ENCODE measurements around the gene MGAT5.

MGAT5 gene

DNA sequence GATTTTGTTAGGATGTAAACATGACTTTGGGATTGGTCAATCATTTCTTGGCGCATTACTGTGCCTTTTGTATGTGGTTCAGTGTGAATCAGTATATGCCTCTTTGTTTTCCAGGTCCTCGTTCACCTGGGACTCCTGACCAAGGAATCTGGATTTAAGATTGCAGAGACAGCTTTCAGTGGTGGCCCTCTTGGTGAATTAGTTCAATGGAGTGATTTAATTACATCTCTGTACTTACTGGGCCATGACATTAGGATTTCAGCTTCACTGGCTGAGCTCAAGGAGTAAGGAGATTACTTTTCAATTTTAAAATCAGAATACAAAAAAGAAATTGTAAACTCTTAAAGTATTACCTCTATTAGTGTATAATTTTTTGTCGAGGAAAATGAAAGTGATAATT is 87.6 kb downstream of the MGAT5 start:
- no peak for FAIRE-seq

DNA sequence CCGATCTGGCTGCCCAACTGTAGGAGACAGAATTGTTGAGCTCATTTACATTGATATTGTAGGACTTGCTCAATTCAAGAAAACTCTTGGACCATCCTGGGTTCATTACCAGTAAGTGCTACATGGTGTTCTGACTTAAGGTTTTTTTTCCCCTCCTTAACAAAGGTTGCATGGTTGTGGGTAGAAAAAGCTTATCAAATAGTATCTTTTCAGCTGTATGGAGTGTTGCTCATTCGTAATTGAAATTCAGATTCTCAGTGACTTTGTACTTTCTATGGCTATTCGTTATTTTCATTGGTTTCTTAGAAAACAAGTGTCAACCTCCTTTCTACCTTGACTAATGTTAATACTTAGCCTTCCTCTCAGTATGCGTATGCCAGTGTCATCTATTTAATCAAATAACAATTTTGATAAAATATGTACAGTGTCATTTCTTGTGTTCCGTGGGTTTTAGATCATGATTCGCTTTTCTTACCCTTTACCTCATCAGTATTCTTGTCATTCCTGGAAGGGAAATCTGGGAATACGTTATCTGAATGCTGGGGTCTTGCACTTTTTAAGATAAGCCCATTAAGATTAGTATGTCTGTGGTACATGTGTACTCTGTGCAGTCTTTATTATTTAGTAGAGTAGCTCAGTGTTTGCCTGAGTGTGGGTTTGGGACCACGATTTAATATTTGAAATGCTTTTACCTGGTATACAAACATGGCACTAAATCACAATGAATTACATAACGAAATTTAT is 91.3 kb downstream of the MGAT5 start:
- FAIRE-seq, result no peak

DNA sequence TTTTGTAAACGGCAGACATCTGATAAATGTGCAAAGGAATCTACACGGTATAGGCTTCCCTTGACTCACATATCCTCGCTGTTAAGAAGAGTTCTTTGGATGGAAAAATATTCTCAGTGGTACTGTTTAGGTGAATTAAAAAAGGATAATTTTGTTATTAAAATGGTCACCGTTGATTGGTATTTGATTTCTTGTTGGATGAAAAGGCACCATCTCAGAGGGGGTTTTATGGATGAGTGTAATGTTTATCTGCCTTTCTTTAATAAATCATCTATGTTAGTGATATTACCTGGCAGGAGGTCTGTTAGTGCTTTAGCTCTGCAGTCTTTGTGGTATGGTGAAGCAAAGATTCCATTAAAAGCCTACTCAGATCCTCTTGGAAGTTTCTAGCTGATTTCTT is 92.3 kb downstream of the MGAT5 start:
- no peak for FAIRE-seq

GRCh38 chr2:134347756-134348155 is 93.9 kb downstream of the MGAT5 start:
- FAIRE-seq, result no peak

GRCh38 chr2:134348239-134348638 is 94.4 kb downstream of the MGAT5 start:
- FAIRE-seq, result no peak

DNA sequence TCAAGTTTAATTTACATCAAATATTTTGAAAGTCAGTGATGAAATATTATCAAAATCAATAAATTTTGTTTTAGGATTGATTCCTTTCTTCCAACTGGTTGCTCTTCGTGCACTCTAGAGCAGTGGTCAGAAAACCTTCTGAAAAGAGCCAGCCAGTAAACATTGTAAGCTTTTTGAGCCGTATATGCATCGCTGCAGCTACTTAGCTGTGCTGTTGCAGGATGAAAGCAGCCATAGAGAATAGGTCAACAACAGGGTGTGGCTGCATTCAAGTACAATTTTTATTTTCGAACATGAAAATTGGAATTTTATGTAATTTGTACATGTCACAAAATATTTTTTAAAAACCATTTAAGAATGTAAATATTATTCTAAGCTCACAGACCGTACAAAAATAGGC is 94.9 kb downstream of the MGAT5 start:
- no peak for FAIRE-seq

- no peak for FAIRE-seq
These were observed 97.1 kb downstream of the MGAT5 start for GRCh38 chr2:134351016-134351415.

GRCh38 chr2:134351899-134352298 is 98.0 kb downstream of the MGAT5 start:
- FAIRE-seq, result no peak

GRCh38 chr2:134352844-134353243 is 99.0 kb downstream of the MGAT5 start:
- FAIRE-seq, result no peak

GRCh38 chr2:134354611-134355010 is 100.7 kb downstream of the MGAT5 start:
- no peak for FAIRE-seq

GRCh38 chr2:134357814-134358213 is 103.9 kb downstream of the MGAT5 start:
- FAIRE-seq, result no peak

DNA sequence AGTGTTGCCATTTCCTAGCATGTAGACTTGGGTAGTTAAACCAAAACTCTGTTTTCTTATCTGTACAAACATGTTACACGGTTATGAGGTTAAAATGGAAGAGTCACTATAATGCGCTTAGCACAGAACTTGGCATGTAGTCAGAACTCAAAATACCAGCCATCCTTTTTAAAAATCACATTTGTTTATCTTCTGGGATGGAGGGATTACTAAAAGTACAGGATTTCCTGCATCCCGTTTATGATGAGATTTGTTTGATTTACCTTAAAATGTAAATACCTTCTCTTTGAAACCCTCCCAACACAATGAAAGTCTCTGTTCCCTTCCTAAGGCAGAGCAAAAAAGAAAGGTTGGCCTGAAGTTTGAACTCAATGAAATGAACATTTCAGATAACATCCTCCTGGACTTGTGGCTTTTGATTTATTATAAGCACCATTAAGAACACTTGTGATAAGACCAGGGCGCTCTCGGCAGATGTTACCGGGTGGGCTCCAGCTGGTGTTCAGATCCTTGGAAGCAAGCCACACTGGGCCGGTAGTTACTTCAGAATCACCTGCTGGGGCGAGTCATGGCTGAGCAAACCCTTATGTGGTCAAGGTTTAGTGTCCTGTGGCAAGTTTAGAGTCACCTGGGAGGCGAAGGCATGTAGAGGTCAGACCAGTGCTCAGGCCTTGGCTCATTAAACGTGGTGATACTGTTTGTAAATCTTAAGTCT is 105.7 kb downstream of the MGAT5 start:
- no peak for FAIRE-seq

- no peak for FAIRE-seq
These were observed 107.0 kb downstream of the MGAT5 start for GRCh38 chr2:134360745-134361487.

GRCh38 chr2:134361648-134362047 is 107.8 kb downstream of the MGAT5 start:
- FAIRE-seq, result no peak

DNA sequence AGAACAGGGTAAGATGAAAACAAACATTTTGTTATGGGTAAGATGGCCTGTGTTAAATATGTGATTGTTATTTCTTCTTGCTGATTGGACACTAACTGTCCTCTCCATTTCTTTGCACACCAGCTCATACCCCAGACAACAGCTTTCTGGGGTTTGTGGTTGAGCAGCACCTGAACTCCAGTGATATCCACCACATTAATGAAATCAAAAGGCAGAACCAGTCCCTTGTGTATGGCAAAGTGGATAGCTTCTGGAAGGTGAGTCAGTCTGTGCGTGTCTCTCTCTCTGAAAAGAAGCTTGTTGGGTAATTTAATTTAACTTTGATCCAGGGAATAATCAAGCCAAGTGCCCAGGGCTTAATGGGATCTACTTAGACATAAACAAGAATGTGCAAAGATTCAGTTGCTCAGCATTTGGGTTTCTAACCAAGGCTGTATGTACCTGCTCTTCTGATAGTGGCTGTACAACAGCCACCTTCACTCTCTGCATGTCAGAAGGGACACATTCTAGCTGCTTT is 108.3 kb downstream of the MGAT5 start:
- FAIRE-seq, result no peak

GRCh38 chr2:134362740-134363139 is 108.9 kb downstream of the MGAT5 start:
- FAIRE-seq, result no peak

GRCh38 chr2:134365356-134365755 is 111.5 kb downstream of the MGAT5 start:
- FAIRE-seq, result no peak

GRCh38 chr2:134366359-134366758 is 112.5 kb downstream of the MGAT5 start:
- no peak for FAIRE-seq

DNA sequence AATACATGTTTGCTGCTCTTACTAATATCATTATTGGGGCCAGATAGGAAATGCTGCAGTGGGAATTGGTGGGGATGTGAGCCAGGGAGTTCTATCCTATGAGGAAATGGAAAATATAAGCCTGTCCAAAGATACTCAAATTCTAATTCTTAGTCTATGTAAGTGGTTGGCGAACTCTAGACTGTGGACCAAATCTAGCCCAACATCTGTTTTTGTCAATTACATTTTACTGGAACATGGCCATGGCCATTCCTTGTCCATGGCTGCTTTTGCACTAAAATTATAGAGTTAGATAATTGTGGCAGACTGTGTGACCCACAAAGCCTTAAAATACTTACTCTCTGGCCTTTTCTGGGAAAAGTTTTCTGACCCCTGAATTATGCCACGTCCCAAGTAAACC is 113.3 kb downstream of the MGAT5 start:
- no peak for FAIRE-seq

GRCh38 chr2:134368009-134368817 is 114.3 kb downstream of the MGAT5 start:
- FAIRE-seq, result no peak

GRCh38 chr2:134369220-134369902 is 115.5 kb downstream of the MGAT5 start:
- no peak for FAIRE-seq

Measured in A204.1 (cell line).